GM19397 (cell line): ENCODE results near the gene STAP1.
A peak's percentile ranks its signal among the peaks of the same experiment; 100 is the strongest.
"Not testable (repeated sequence)": the region's sequence is repeated elsewhere in the genome, so short reads cannot be mapped to it uniquely, and the experiment has no call there.

ENCODE experiments used
- ATAC-seq: cut with Tn5 transposase; IDR thresholded peaks from one replicate; pipeline ENCODE4 v1.9.1; 2021; ENCODE audit warnings: mild to moderate bottlenecking, moderate library complexity; ENCODE audit not compliant: unreplicated experiment

STAP1 gene, protein sequence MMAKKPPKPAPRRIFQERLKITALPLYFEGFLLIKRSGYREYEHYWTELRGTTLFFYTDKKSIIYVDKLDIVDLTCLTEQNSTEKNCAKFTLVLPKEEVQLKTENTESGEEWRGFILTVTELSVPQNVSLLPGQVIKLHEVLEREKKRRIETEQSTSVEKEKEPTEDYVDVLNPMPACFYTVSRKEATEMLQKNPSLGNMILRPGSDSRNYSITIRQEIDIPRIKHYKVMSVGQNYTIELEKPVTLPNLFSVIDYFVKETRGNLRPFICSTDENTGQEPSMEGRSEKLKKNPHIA

GRCh38 chr4:67558493-67558892 is at the start of gene STAP1:
Gene STAP1, plus strand, starts transcription at chr4:67558727. Its CDS starts 83 bp downstream, at chr4:67558810.
- peak; percentile 53 for ATAC-seq

DNA sequence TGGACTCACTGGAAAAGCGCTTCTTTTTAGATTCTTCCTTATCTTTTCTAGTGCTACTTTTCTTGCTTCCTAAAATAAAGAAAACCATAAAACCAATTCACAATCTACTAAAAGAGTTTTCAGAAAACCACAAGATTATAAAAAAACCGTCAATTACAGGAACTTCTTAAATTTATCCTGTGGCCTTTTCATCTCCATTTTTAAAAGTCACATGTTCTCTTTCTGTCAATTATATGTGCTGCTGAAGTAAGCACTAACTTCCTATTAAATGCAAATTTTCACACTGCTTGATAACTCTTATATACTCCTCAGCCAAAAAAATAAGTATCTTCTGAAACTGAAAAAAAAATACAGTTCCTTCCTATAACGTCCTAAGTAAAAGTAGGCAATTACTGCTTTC is 46.0 kb upstream of the STAP1 start:
- ATAC-seq, result no peak

DNA sequence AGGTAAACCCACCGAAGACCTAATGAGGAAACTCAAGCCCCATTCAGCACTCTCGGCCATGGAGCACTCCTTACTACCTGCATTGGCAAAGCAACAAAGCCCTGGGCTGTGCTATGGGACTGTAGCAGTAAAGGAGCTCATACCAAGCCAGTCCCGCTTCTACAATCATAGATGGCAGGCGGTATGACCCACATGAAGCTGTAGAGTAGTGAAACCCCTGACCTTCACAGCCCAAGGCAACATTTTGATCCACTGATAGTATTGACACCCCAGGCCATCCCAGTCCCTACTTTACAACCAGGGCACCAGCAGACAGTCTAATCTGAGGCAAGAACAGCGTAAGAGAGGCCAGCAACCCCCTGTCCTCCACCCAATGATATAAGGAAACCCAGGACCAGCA is 38.4 kb upstream of the STAP1 start:
- no peak for ATAC-seq

DNA sequence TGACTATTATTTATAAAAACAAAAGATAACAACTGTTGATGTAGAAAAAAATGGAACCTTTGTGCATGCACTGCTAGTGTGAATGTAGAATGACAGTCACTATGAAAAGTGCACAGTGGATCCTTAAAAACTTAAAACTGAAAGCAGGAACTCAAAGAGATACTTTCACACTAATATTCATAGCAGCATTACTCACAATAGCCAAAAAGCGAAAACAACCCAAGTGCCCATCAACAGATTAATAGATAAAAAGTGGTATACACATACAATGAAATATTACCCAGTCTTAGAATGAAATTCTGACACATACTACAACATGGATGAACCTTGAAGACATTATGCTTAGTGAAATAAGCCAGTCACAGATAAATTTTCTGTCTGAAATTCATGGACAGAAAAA is 37.0 kb upstream of the STAP1 start:
- peak; percentile 62 for ATAC-seq

DNA sequence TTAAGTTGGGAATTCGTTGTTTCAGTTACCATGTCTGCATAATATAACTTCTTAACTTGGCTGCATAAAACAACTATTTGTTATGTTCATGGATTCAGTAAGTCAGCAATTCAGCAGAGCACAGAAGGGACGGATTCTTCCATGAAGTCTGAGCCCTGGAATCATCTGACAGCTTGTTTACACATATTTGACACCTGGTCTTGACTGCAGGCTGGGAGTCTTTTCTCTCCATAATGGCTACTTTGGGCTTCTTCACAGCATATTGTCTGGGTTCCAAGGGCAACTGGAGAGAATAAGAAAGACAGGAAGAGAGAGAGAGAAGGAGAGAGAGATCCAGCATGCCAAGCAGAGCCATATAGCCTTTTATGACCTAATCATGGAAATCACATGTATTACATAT is 36.3 kb upstream of the STAP1 start:
- ATAC-seq, result no peak

GRCh38 chr4:67522851-67523671 is 35.5 kb upstream of the STAP1 start:
- no peak for ATAC-seq

- not testable (repeated sequence) for ATAC-seq
Measured at GRCh38 chr4:67524140-67524539, 34.4 kb upstream of the STAP1 start.

- ATAC-seq, result no peak
Measured at GRCh38 chr4:67531379-67531962, 27.1 kb upstream of the STAP1 start.

- not testable (repeated sequence) for ATAC-seq
Measured at GRCh38 chr4:67532397-67532796, 26.1 kb upstream of the STAP1 start.

- no peak for ATAC-seq
Measured at GRCh38 chr4:67533112-67533511, 25.4 kb upstream of the STAP1 start.

DNA sequence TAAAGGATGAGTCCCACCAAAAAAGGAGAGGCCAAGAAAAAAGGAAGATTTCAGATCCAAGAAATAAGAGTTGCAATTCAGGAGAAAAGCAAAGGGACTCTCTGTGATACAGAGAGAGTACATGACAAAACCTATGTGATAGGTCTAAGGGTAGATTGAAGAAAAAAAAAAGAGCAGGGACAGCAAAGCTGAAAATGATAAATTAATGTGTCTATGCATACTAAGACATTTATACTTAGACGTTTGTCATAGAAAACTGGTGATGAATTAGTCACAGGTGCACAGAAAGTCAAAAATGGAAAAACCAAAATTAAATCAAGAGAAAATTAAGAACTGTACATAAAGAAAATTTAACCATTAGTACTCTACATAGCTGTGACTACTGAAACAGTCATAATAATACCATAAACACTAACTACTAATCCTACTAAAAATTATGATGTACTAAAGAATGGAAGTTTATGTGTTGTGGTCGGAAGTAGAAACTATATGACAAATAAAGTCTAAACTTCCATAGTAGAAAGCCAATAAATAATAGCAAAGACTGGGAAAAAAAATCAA is 23.2 kb upstream of the STAP1 start:
- no peak for ATAC-seq

DNA sequence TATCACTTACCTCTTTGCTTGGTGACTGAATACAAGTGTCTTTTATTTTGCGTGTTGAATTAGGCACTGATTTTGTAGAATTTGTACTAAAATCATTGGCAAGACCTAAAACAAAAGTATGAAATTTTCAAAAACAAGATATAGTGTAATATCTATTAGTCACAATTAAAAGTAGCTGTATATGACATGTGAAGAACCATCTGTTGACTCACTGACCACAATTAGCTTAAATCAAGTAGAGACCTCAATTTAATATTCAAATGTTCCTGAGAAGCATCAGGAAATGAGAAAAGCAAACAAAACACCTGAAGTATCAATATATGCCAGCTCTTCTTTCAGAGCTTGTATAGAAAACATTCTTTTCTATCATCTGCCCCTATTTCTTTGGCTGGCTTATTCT is 18.7 kb upstream of the STAP1 start:
- ATAC-seq, result no peak

- ATAC-seq, result no peak
Measured at GRCh38 chr4:67542076-67542475, 16.5 kb upstream of the STAP1 start.

- ATAC-seq, result peak; percentile 96
Measured at GRCh38 chr4:67545199-67546003, 13.1 kb upstream of the STAP1 start, which contains the start of gene CENPC. Gene CENPC, minus strand, starts transcription at chr4:67545503. Its CDS starts 148 bp downstream, at chr4:67545355.

DNA sequence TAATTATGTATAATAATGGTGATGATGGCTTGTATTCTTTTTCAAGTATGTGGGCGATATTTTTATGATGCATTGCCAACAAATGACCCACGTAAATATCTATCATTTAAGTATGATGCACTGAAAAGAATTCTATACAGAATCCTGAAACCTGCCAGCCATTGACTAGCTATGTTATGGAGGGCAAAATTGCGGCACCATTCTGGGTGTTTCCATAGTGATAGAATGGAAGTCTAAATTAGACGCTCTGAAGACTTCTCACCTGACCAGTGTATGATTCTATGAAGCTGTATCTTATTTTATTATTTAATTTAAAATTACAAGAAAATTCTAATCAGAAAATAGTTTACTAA is 12.5 kb upstream of the STAP1 start:
- ATAC-seq, result no peak

- no peak for ATAC-seq
Measured at GRCh38 chr4:67546971-67547370, 11.6 kb upstream of the STAP1 start.

DNA sequence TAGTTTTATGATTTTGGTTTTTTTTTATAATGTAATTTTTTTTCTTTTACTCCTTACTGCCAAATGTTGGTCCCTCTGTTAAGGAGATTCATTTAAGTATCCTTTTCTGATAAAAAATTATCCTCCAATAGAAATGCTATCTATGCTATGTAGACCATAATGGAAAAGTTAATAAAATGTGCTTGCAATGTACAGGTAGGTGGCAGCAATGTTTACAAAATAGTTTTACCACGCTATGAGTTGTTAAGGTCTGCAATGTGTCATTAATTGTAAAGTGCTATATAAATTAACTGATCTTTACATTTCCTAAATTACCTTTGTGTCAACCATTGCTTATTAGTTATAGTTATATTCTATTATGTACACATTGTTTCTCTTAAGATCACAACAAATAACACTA is 9.4 kb upstream of the STAP1 start:
- ATAC-seq, result no peak

DNA sequence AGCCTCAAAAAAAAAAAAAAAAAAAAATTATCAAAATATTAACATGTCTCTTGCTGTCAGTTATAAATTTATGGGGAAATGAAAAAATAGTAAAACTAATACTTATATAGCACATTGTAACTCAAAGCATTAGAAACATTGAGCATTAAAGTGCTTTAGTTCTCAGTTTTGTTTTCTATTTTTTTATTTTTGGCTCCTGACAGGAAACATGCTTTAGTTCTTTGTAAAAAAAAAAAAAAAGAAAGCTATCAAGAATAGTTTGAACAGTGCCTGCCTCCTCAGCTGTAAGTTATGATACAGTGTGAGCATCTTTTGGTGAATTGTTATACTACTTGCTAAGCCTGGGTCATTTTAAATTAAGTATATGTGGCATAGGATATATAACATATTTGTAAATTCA is 8.1 kb upstream of the STAP1 start:
- ATAC-seq, result no peak

- no peak for ATAC-seq
Measured at GRCh38 chr4:67550857-67551256, 7.7 kb upstream of the STAP1 start.

- not testable (repeated sequence) for ATAC-seq
Measured at GRCh38 chr4:67552146-67552792, 6.3 kb upstream of the STAP1 start.
